PC-3 (cell line): ENCODE results near the gene C16orf87.

Experiments
- CTCF ChIP-seq: fragments of 300-600 bp; sonication (generic); conservative IDR thresholded peaks from 2 replicates; pipeline ENCODE4 v1.5.1; 2017; ENCODE audit warnings: antibody characterized with exemption, low read depth, mild to moderate bottlenecking, low read length
- EZH2 ChIP-seq: fragments of 300-600 bp; sonication (generic); IDR thresholded peaks from one replicate; pipeline ENCODE4 v1.6.1; 2017; ENCODE audit warnings: antibody characterized with exemption, mild to moderate bottlenecking, low read length; ENCODE audit not compliant: unreplicated experiment
- EZH2phosphoT487 ChIP-seq: fragments of 300-600 bp; sonication (generic); IDR thresholded peaks from 2 replicates; pipeline ENCODE4 v1.6.1; 2018; ENCODE audit warnings: mild to moderate bottlenecking, antibody characterized with exemption, low read length, borderline replicate concordance

- TF ChIP-seq CTCF: no peak
- TF ChIP-seq EZH2: no peak
- TF ChIP-seq EZH2phosphoT487: no peak
Observed at GRCh38 chr16:46828943-46829342, 2.0 kb downstream of the C16orf87 start.
